SU-DHL-6 (cell line): ENCODE results near the gene SDK2.

Experiments
- EZH2phosphoT487 ChIP-seq: fragments of 200-600 bp; sonication (generic), shearing (Covaris generic); conservative IDR thresholded peaks from 2 replicates; pipeline ENCODE4 v1.6.1; 2018; ENCODE audit warnings: mild to moderate bottlenecking, antibody characterized with exemption, low read length, moderate library complexity, mixed read lengths
- TF ChIP-seq, protein P1 (sequence below): fragments of 200-600 bp; sonication (generic); IDR thresholded peaks from one replicate; pipeline ENCODE4 v1.5.1; 2017; ENCODE audit warnings: antibody characterized with exemption, mild to moderate bottlenecking, low read length, moderate library complexity; ENCODE audit not compliant: insufficient read depth, poor library complexity, severe bottlenecking

DNA sequence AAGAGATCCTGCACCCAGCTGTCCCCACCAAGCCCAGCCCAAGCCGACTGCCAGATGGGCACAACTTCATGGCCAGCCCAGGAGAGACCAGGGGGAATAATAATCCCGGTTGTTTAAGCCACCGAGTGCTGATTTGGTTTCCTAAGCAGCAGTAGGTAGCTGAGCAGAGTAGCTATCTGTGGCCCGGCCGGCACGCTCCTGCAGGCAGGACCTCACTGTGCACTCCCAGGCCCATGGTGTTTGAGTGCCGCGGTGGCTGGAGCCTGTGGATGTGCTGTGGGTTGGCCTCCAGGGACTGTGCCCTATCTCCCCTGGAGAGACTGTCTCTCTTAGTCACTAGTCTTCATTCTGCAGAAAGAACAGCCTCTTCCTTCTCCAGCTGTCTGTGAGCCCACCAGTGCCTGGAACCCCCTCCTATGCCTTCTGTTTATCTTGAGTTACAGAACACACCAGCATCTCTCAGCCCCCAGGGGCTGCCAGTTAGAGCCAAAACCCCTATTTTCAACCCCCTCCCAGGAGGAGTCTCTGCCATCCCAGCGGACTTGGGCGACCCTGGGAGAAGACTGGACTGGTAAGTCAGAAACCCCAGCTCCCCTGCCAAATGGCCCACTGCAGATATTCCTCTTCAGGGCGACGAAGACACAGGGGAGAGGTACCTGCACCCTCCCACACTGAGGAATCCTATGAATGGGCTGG is 152.0 kb downstream of the SDK2 start:
- TF ChIP-seq, protein P1, sequence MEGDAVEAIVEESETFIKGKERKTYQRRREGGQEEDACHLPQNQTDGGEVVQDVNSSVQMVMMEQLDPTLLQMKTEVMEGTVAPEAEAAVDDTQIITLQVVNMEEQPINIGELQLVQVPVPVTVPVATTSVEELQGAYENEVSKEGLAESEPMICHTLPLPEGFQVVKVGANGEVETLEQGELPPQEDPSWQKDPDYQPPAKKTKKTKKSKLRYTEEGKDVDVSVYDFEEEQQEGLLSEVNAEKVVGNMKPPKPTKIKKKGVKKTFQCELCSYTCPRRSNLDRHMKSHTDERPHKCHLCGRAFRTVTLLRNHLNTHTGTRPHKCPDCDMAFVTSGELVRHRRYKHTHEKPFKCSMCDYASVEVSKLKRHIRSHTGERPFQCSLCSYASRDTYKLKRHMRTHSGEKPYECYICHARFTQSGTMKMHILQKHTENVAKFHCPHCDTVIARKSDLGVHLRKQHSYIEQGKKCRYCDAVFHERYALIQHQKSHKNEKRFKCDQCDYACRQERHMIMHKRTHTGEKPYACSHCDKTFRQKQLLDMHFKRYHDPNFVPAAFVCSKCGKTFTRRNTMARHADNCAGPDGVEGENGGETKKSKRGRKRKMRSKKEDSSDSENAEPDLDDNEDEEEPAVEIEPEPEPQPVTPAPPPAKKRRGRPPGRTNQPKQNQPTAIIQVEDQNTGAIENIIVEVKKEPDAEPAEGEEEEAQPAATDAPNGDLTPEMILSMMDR, result no peak
- TF ChIP-seq EZH2phosphoT487, result no peak
